GM10248 (cell line): Measurements from ENCODE around the gene IL24.
A peak's percentile ranks its signal among the peaks of the same experiment; 100 is the strongest.

Source experiments
- CTCF ChIA-PET: fragments of 300-600 bp; sonication (Branson Sonifier 250); formaldehyde crosslinking; extraction: SDS; loops from one replicate; lab custom pipeline; 2021; ENCODE audit warnings: antibody characterized with exemption; lab: Yijun Ruan, JAX
- POLR2A ChIA-PET: fragments of 350-650 bp; sonication (Branson Sonifier 250); formaldehyde crosslinking; extraction: SDS; loops from one replicate; lab custom pipeline; 2020; ENCODE audit warnings: antibody characterized with exemption; lab: Yijun Ruan, JAX
- DNase-seq: peaks from one replicate; pipeline ENCODE4 v3.0.0; 2012; ENCODE audit errors: extremely low spot score
- TF ChIP-seq, protein P1 (sequence below): IDR thresholded peaks from 2 replicates; pipeline ENCODE4 v1.5.1; 2012; ENCODE audit warnings: mild to moderate bottlenecking, low read depth; ENCODE audit errors: extremely low read depth, missing control alignments, control extremely low read depth

The IL24 gene

DNA sequence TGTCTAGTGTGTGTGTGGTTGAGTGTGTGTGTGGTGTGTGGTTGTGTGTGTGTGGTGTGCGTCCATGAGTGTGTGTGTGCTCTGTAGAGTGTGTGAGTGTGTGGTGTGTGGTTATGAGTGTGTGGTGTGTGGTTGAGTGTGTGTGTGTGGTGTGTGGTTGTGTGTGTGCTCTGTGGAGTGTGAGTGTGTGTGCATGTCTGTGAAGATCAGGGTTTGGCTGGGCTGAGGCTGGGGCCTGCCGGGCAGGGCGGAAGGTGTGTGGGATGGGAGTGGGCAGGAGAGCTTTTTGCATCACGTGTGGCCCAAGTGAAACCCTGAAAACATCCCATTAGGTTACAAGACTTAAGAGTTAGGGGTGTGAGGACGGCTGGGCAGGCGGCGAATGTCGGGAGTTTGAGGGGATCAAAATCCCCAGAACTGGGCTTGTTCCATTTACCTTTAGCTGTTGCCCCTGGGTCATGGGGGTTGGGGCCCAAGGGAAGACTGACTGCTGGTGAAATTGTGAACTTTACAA, 27.4 kb downstream of the IL24 start:
- TF ChIP-seq, protein P1, sequence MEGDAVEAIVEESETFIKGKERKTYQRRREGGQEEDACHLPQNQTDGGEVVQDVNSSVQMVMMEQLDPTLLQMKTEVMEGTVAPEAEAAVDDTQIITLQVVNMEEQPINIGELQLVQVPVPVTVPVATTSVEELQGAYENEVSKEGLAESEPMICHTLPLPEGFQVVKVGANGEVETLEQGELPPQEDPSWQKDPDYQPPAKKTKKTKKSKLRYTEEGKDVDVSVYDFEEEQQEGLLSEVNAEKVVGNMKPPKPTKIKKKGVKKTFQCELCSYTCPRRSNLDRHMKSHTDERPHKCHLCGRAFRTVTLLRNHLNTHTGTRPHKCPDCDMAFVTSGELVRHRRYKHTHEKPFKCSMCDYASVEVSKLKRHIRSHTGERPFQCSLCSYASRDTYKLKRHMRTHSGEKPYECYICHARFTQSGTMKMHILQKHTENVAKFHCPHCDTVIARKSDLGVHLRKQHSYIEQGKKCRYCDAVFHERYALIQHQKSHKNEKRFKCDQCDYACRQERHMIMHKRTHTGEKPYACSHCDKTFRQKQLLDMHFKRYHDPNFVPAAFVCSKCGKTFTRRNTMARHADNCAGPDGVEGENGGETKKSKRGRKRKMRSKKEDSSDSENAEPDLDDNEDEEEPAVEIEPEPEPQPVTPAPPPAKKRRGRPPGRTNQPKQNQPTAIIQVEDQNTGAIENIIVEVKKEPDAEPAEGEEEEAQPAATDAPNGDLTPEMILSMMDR = no peak
- ChIA-PET CTCF (interaction anchor here (1.0 to 25.0 kb wide), 16 partner anchors 7 to 380 kb away, joined by 3 to 357 read pairs (median 4); partner anchors contain the start of genes DYRK3, FCAMR and FCMR), POLR2A (interaction anchor here (0.6 to 1.1 kb wide), 3 partner anchors 30 to 312 kb away, joined by 3 to 7 read pairs (median 7); partner anchors contain the start of gene EIF2D)
- peak; percentile 60 for DNase-seq

DNA sequence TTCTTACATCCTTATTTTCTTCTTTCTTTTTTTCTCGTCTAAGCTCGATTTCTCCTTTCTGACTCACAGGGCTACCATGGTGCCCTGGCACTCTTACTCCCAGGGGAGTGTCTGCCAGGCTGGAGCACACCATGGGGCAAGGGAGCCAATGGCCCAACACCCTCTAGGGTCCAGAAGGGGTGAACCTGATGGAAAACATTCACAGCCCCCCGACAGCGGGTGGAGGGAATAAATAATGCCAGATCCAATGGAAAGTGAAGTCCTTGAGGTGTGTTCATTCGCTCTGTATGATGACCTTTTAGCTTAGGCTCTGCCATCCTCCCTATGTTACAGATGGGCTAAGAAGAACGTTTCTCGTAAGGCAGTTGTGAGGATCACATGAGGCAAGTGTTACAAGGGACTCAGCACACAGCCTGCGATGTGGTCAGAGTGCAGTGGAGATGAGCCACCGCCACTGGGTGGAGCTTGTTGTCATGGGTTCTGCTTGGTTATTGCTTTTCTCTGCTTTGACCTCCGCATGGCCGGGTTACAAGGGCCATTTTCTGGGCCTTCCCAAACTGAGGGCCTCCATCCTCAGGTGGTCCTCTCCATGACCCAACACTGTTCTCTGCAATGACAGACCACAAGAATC, 28.0 kb downstream of the IL24 start:
- DNase-seq = peak; percentile 81
- POLR2A ChIA-PET = interaction anchor here (0.6 to 1.1 kb wide), 3 partner anchors 30 to 313 kb away, joined by 3 to 7 read pairs (median 7); partner anchors contain the start of gene EIF2D

GRCh38 chr1:206926286-206926685, 29.0 kb downstream of the IL24 start:
- ChIA-PET CTCF (interaction anchor here (1.1 to 25.0 kb wide), 7 partner anchors 9 to 201 kb away, joined by 4 to 357 read pairs (median 11); partner anchors contain the start of genes FCAMR and FCMR), POLR2A (no interaction called here)
- TF ChIP-seq, protein P1 = no peak
- DNase-seq = no peak

More for the DNA sequence above, 28.0 kb downstream of the IL24 start:
- TF ChIP-seq, protein P1 = peak; percentile 69
- CTCF ChIA-PET = interaction anchor here (1.0 to 25.0 kb wide), 16 partner anchors 8 to 380 kb away, joined by 3 to 357 read pairs (median 4); partner anchors contain the start of genes DYRK3, FCAMR and FCMR

GRCh38 chr1:206929524-206929923, 32.3 kb downstream of the IL24 start:
- TF ChIP-seq, protein P1 = no peak
- CTCF ChIA-PET = interaction anchor here (1.2 to 25.0 kb wide), 6 partner anchors 12 to 121 kb away, joined by 3 to 416 read pairs (median 210); partner anchors contain the start of genes FCAMR, FCMR and PIGR
- no peak for DNase-seq
- POLR2A ChIA-PET = no interaction called here

DNA sequence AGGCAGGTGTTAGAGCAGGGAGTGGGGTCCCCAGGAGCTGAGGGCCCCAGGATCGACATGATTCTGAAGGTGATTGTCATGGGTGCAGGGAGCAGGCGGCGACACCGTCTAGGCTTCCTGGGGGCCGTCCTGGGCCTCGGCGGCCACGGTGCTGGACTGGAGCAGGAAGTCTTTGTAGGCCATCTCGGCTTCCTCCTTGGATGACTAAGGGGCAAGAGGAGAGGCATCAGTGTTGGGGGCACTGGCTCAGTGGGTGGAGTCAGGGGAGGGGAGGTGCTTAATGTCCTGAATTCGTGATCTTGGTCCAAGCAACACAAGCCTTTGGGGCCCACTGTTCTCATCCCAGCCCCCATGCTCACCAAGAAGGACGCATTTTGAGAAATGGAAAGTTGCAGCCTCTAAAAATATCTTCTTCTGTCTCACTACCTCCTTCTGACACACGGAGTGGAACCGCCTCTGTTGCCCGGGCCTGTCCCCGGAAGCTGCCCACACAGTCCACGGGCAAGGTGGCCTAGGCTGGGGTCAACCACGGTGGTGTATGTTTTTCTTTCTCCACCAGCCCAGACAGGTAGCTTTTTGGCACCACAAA, 33.1 kb downstream of the IL24 start:
- TF ChIP-seq, protein P1 = no peak
- peak; percentile 85 for DNase-seq
- ChIA-PET CTCF (interaction anchor here (1.1 to 25.0 kb wide), 11 partner anchors 13 to 318 kb away, joined by 3 to 416 read pairs (median 12); partner anchors contain the start of genes EIF2D, FCAMR, FCMR and IL20), POLR2A (interaction anchor here (1.1 to 1.4 kb wide), 2 partner anchors 8 to 9 kb away, joined by 3 read pairs; partner anchors contain the start of gene FCMR)

DNA sequence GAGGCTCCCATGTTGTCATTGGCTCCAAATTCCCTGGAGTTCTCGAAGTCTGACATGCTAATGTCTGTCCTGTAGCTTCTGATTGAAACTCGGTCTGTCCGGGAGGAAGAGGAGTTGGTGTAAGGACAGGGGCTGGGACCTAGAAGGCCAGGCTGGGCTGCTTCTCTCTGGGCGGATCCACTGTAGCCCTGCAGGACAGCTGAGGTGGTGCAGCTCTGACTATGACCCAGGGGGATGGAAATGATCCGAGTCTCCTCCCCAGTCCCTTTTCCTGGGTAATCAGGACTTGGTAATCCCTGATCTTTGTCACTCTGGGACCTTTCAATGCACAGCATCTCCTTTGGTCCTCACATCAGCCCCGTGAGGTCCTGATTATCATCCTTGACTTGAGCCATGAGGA, 34.5 kb downstream of the IL24 start:
- no peak for DNase-seq
- POLR2A ChIA-PET = interaction anchor here (0.8 to 1.4 kb wide), 3 partner anchors 9 to 10 kb away, joined by 3 read pairs; partner anchors contain the start of gene FCMR
- TF ChIP-seq, protein P1 = no peak
- CTCF ChIA-PET = interaction anchor here (0.7 to 25.0 kb wide), 25 partner anchors 14 to 323 kb away, joined by 3 to 416 read pairs (median 5); partner anchors contain the start of genes DYRK3, EIF2D, FCAMR and FCMR
